Activated T-cell treated with anti-CD3 and anti-CD28 coated beads, Interleukin-2, amount 50 U/mL, for 24 hours (primary cell): ENCODE results near the gene MYH15.
"Not testable (repeated sequence)": the region's sequence is repeated elsewhere in the genome, so short reads cannot be mapped to it uniquely, and the experiment has no call there.

ENCODE experiments used
- DNase-seq: peaks from one replicate; pipeline ENCODE4 v3.0.0-alpha.2; 2020
- H3K27ac Mint-ChIP-seq: 2 replicates; pipeline ENCODE4 v1.8.0; 2020; ENCODE audit warnings: mild to moderate bottlenecking, mixed read lengths
- H3K27me3 Mint-ChIP-seq: 2 replicates; pipeline ENCODE4 v1.8.0; 2020; ENCODE audit warnings: mixed read lengths
- H3K36me3 Mint-ChIP-seq: 2 replicates; pipeline ENCODE4 v1.8.0; 2020; ENCODE audit warnings: low read depth, mixed read lengths
- H3K4me1 Mint-ChIP-seq: 2 replicates; pipeline ENCODE4 v1.8.0; 2020; ENCODE audit warnings: low read depth, mixed read lengths
- H3K4me3 Mint-ChIP-seq: 2 replicates; pipeline ENCODE4 v1.8.0; 2020; ENCODE audit warnings: mild to moderate bottlenecking, moderate library complexity, mixed read lengths
- H3K9me3 Mint-ChIP-seq: 2 replicates; pipeline ENCODE4 v1.8.0; 2020; ENCODE audit warnings: mixed read lengths

MYH15 gene

GRCh38 chr3:108388136-108389132, 122.0 kb downstream of the MYH15 start:
- Mint-ChIP-seq H3K27ac (peak overlapping the region; percentile 75), H3K9me3 (no peaks in the 10 kb centered on the region), H3K27me3 (peaks cover 21% of the 10 kb centered on the region), H3K4me1 (peaks cover 30% of the 10 kb centered on the region), H3K36me3 (no peaks in the 10 kb centered on the region), H3K4me3 (peak overlapping the region; percentile 19)
- DNase-seq: peak; percentile 57

GRCh38 chr3:108387063-108387462, 123.3 kb downstream of the MYH15 start:
- H3K4me1 Mint-ChIP-seq: peaks cover 31% of the 10 kb centered on the region
- no peak overlapping the region for H3K4me3 Mint-ChIP-seq
- no peak for DNase-seq
- H3K9me3 Mint-ChIP-seq: no peaks in the 10 kb centered on the region
- H3K36me3 Mint-ChIP-seq: no peaks in the 10 kb centered on the region
- no peak overlapping the region for H3K27ac Mint-ChIP-seq
- H3K27me3 Mint-ChIP-seq: peaks cover 11% of the 10 kb centered on the region

- H3K4me1 Mint-ChIP-seq: peaks cover 24% of the 10 kb centered on the region
- no peaks in the 10 kb centered on the region for H3K36me3 Mint-ChIP-seq
- no peaks in the 10 kb centered on the region for H3K9me3 Mint-ChIP-seq
- no peaks in the 10 kb centered on the region for H3K27me3 Mint-ChIP-seq
- no peak for DNase-seq
- H3K4me3 Mint-ChIP-seq: no peak overlapping the region
- H3K27ac Mint-ChIP-seq: no peak overlapping the region
Measured at GRCh38 chr3:108383306-108383705, 127.1 kb downstream of the MYH15 start.

- Mint-ChIP-seq H3K4me1 (peaks cover 8% of the 10 kb centered on the region), H3K4me3 (no peak overlapping the region), H3K36me3 (no peaks in the 10 kb centered on the region), H3K9me3 (no peaks in the 10 kb centered on the region), H3K27me3 (no peaks in the 10 kb centered on the region), H3K27ac (no peak overlapping the region)
- no peak for DNase-seq
Measured at GRCh38 chr3:108381529-108382140, 128.8 kb downstream of the MYH15 start.

GRCh38 chr3:108380128-108380795, 130.1 kb downstream of the MYH15 start:
- Mint-ChIP-seq H3K4me3 (no peak overlapping the region), H3K9me3 (no peaks in the 10 kb centered on the region), H3K36me3 (no peaks in the 10 kb centered on the region), H3K4me1 (peaks cover 6% of the 10 kb centered on the region), H3K27me3 (no peaks in the 10 kb centered on the region), H3K27ac (no peak overlapping the region)
- no peak for DNase-seq

- H3K4me1 Mint-ChIP-seq, H3K9me3 Mint-ChIP-seq, H3K36me3 Mint-ChIP-seq, DNase-seq, H3K4me3 Mint-ChIP-seq, H3K27me3 Mint-ChIP-seq, H3K27ac Mint-ChIP-seq: not testable (repeated sequence)
Measured at GRCh38 chr3:108378952-108379342, 131.4 kb downstream of the MYH15 start.

GRCh38 chr3:108378153-108378951, 132.0 kb downstream of the MYH15 start:
- no peak for DNase-seq
- H3K36me3 Mint-ChIP-seq: no peaks in the 10 kb centered on the region
- peaks cover 6% of the 10 kb centered on the region for H3K4me1 Mint-ChIP-seq
- H3K4me3 Mint-ChIP-seq: no peak overlapping the region
- H3K9me3 Mint-ChIP-seq: no peaks in the 10 kb centered on the region
- no peaks in the 10 kb centered on the region for H3K27me3 Mint-ChIP-seq
- H3K27ac Mint-ChIP-seq: no peak overlapping the region

GRCh38 chr3:108377384-108377783, 133.0 kb downstream of the MYH15 start:
- no peaks in the 10 kb centered on the region for H3K36me3 Mint-ChIP-seq
- no peaks in the 10 kb centered on the region for H3K9me3 Mint-ChIP-seq
- H3K4me3 Mint-ChIP-seq: no peak overlapping the region
- peaks cover 6% of the 10 kb centered on the region for H3K4me1 Mint-ChIP-seq
- H3K27ac Mint-ChIP-seq: no peak overlapping the region
- DNase-seq: no peak
- no peaks in the 10 kb centered on the region for H3K27me3 Mint-ChIP-seq

- Mint-ChIP-seq H3K27me3 (no peaks in the 10 kb centered on the region), H3K27ac (no peak overlapping the region), H3K4me3 (no peak overlapping the region), H3K36me3 (no peaks in the 10 kb centered on the region), H3K9me3 (no peaks in the 10 kb centered on the region), H3K4me1 (no peaks in the 10 kb centered on the region)
- DNase-seq: no peak
Measured at GRCh38 chr3:108376026-108376425, 134.4 kb downstream of the MYH15 start.

GRCh38 chr3:108359011-108359410, 151.4 kb downstream of the MYH15 start:
- Mint-ChIP-seq H3K4me1 (no peaks in the 10 kb centered on the region), H3K27me3 (no peaks in the 10 kb centered on the region), H3K9me3 (no peaks in the 10 kb centered on the region), H3K36me3 (no peaks in the 10 kb centered on the region), H3K4me3 (no peak overlapping the region), H3K27ac (no peak overlapping the region)
- DNase-seq: no peak

GRCh38 chr3:108357042-108357441, 153.4 kb downstream of the MYH15 start:
- Mint-ChIP-seq H3K27ac (no peak overlapping the region), H3K9me3 (no peaks in the 10 kb centered on the region), H3K4me3 (no peak overlapping the region), H3K27me3 (no peaks in the 10 kb centered on the region), H3K36me3 (no peaks in the 10 kb centered on the region), H3K4me1 (no peaks in the 10 kb centered on the region)
- no peak for DNase-seq

GRCh38 chr3:108354562-108354961, 155.8 kb downstream of the MYH15 start:
- Mint-ChIP-seq H3K27me3 (no peaks in the 10 kb centered on the region), H3K4me1 (no peaks in the 10 kb centered on the region), H3K36me3 (no peaks in the 10 kb centered on the region), H3K9me3 (no peaks in the 10 kb centered on the region), H3K27ac (no peak overlapping the region), H3K4me3 (no peak overlapping the region)
- DNase-seq: no peak

GRCh38 chr3:108352176-108352575, 158.2 kb downstream of the MYH15 start:
- no peaks in the 10 kb centered on the region for H3K9me3 Mint-ChIP-seq
- H3K4me3 Mint-ChIP-seq: no peak overlapping the region
- no peak overlapping the region for H3K27ac Mint-ChIP-seq
- no peak for DNase-seq
- no peaks in the 10 kb centered on the region for H3K27me3 Mint-ChIP-seq
- H3K4me1 Mint-ChIP-seq: no peaks in the 10 kb centered on the region
- no peaks in the 10 kb centered on the region for H3K36me3 Mint-ChIP-seq
